Duodenal mucosa (tissue), 2 donors: ENCODE results near the gene HSPB1.

Experiments used
- H3K27ac ChIP-seq: one replicate; pipeline ENCODE4 v1.7.0; 2013; ENCODE audit warnings: low read depth, low read length
- H3K27me3 ChIP-seq, 2 donors: one replicate each; pipeline ENCODE4 v1.7.0; 2013; ENCODE audit warnings: low read length in 2 of 2, control low read depth in 1 of 2; ENCODE audit not compliant: insufficient read depth in 2 of 2, control insufficient read depth in 1 of 2
- H3K36me3 ChIP-seq, 2 donors: one replicate each; pipeline ENCODE4 v1.7.0; 2013; ENCODE audit warnings: low read length in 2 of 2, control low read depth in 1 of 2; ENCODE audit not compliant: insufficient read depth in 2 of 2, control insufficient read depth in 1 of 2
- H3K4me1 ChIP-seq, 2 donors: one replicate each; pipeline ENCODE4 v1.7.0; 2013; ENCODE audit warnings: low read length in 2 of 2, control low read depth in 1 of 2; ENCODE audit not compliant: insufficient read depth in 2 of 2, control insufficient read depth in 1 of 2
- H3K4me3 ChIP-seq, 2 donors: one replicate each; pipeline ENCODE4 v1.7.0; 2013; ENCODE audit warnings: low read length in 2 of 2, low read depth in 1 of 2
- H3K9ac ChIP-seq, 2 donors: one replicate each; pipeline ENCODE4 v1.7.0; 2013; ENCODE audit warnings: low read length in 2 of 2, low read depth in 1 of 2
- H3K9me3 ChIP-seq, 2 donors: one replicate each; pipeline ENCODE4 v1.7.0; 2013; ENCODE audit warnings: low read length in 2 of 2, control low read depth in 1 of 2; ENCODE audit not compliant: control insufficient read depth in 1 of 2

Gene HSPB1

GRCh38 chr7:76343931-76344321, 41.5 kb downstream of the HSPB1 start:
- no peak overlapping the region for H3K4me3 ChIP-seq
- peaks cover 22 to 25% of the 10 kb centered on the region in 2 donors for H3K4me1 ChIP-seq
- peaks cover 16 to 52% of the 10 kb centered on the region in 2 donors for H3K36me3 ChIP-seq
- no peak overlapping the region for H3K27ac ChIP-seq
- no peaks in the 10 kb centered on the region for H3K27me3 ChIP-seq
- no peaks in the 10 kb centered on the region for H3K9me3 ChIP-seq
- H3K9ac ChIP-seq = no peak overlapping the region

GRCh38 chr7:76346097-76346496, 43.6 kb downstream of the HSPB1 start:
- Histone ChIP-seq H3K4me3 (peak overlapping the region in 1 of 2 donors; percentile 21), H3K9ac (peak overlapping the region; percentile 15 to 42), H3K36me3 (peaks cover 16 to 52% of the 10 kb centered on the region in 2 donors), H3K9me3 (no peaks in the 10 kb centered on the region), H3K27me3 (no peaks in the 10 kb centered on the region), H3K27ac (peak overlapping the region; percentile 71), H3K4me1 (peaks cover 35 to 38% of the 10 kb centered on the region in 2 donors)

- H3K4me3 ChIP-seq = peak overlapping the region in 1 of 2 donors; percentile 21
- no peaks in the 10 kb centered on the region for H3K27me3 ChIP-seq
- peaks cover 37 to 38% of the 10 kb centered on the region in 2 donors for H3K4me1 ChIP-seq
- H3K9me3 ChIP-seq = no peaks in the 10 kb centered on the region
- H3K9ac ChIP-seq = peak overlapping the region; percentile 15 to 42
- peak overlapping the region; percentile 71 for H3K27ac ChIP-seq
- H3K36me3 ChIP-seq = peaks cover 16 to 56% of the 10 kb centered on the region in 2 donors
Observed at GRCh38 chr7:76346778-76347177, 44.3 kb downstream of the HSPB1 start.

- Histone ChIP-seq H3K27ac (no peak overlapping the region), H3K9me3 (no peaks in the 10 kb centered on the region), H3K4me3 (no peak overlapping the region), H3K9ac (no peak overlapping the region), H3K27me3 (no peaks in the 10 kb centered on the region), H3K36me3 (peaks cover 16 to 58% of the 10 kb centered on the region in 2 donors), H3K4me1 (peaks cover 38 to 39% of the 10 kb centered on the region in 2 donors)
Observed at GRCh38 chr7:76347710-76348109, 45.2 kb downstream of the HSPB1 start.

- Histone ChIP-seq H3K4me3 (peak overlapping the region in 1 of 2 donors; percentile 19), H3K36me3 (peaks cover 6 to 43% of the 10 kb centered on the region in 2 donors), H3K27me3 (no peaks in the 10 kb centered on the region), H3K9me3 (no peaks in the 10 kb centered on the region), H3K4me1 (peaks cover 38 to 39% of the 10 kb centered on the region in 2 donors), H3K27ac (no peak overlapping the region), H3K9ac (no peak overlapping the region)
Observed at GRCh38 chr7:76349313-76349885, 46.9 kb downstream of the HSPB1 start.

GRCh38 chr7:76351372-76351771, 48.9 kb downstream of the HSPB1 start:
- Histone ChIP-seq H3K9ac (no peak overlapping the region), H3K4me3 (no peak overlapping the region), H3K27ac (no peak overlapping the region), H3K27me3 (no peaks in the 10 kb centered on the region), H3K9me3 (no peaks in the 10 kb centered on the region), H3K36me3 (peaks cover 0 to 28% of the 10 kb centered on the region in 2 donors), H3K4me1 (peaks cover 40 to 43% of the 10 kb centered on the region in 2 donors)

GRCh38 chr7:76352193-76352592, 49.7 kb downstream of the HSPB1 start:
- peaks cover 38 to 43% of the 10 kb centered on the region in 2 donors for H3K4me1 ChIP-seq
- H3K27ac ChIP-seq = no peak overlapping the region
- H3K9me3 ChIP-seq = no peaks in the 10 kb centered on the region

GRCh38 chr7:76353744-76354143, 51.3 kb downstream of the HSPB1 start:
- no peaks in the 10 kb centered on the region for H3K27me3 ChIP-seq
- H3K9ac ChIP-seq = no peak overlapping the region
- peaks cover 0 to 14% of the 10 kb centered on the region in 2 donors for H3K36me3 ChIP-seq
- H3K9me3 ChIP-seq = no peaks in the 10 kb centered on the region
- H3K4me1 ChIP-seq = peaks cover 35 to 41% of the 10 kb centered on the region in 2 donors
- H3K27ac ChIP-seq = no peak overlapping the region
- no peak overlapping the region for H3K4me3 ChIP-seq

More at GRCh38 chr7:76352193-76352592, 49.7 kb downstream of the HSPB1 start:
- no peak overlapping the region for H3K4me3 ChIP-seq
- peaks cover 0 to 20% of the 10 kb centered on the region in 2 donors for H3K36me3 ChIP-seq
- no peak overlapping the region for H3K9ac ChIP-seq
- H3K27me3 ChIP-seq = no peaks in the 10 kb centered on the region
